ENCODE measurements around the gene IGSF9B.

- TF ChIP-seq CTCF (IDR thresholded peaks at IDR 0.05 in 2 of 3, conservative IDR thresholded peaks at IDR 0.05 in 1 of 3; ENCODE audit: control insufficient read depth in 2 of 3, extremely low read depth in 1 of 3, insufficient read depth in 1 of 3, low read depth in 3 of 3, low read length in 3 of 3): no peak
- no peak for TF ChIP-seq REST (IDR thresholded peaks at IDR 0.05; ENCODE audit: low read depth, low read length)
- no peak for TF ChIP-seq MXI1 (IDR thresholded peaks at IDR 0.05; ENCODE audit: low read depth, low read length)
- TF ChIP-seq CEBPB (IDR thresholded peaks at IDR 0.05; ENCODE audit: borderline replicate concordance in 1 of 2, low read depth in 2 of 2, low read length in 2 of 2): no peak
- no peak for TF ChIP-seq GABPA (IDR thresholded peaks at IDR 0.05; ENCODE audit: low read depth)
- TF ChIP-seq BCL11A (IDR thresholded peaks at IDR 0.05; ENCODE audit: low read depth, low read length): no peak
- no peak for TF ChIP-seq BMI1 (IDR thresholded peaks at IDR 0.05; ENCODE audit: borderline replicate concordance)
- no peak for TF ChIP-seq ZNF274 (IDR thresholded peaks at IDR 0.05; ENCODE audit: insufficient read depth, insufficient read length)
- TF ChIP-seq PBX3 (IDR thresholded peaks at IDR 0.05; ENCODE audit: insufficient replicate concordance, low read depth, low read length): no peak
- TF ChIP-seq NFXL1 (IDR thresholded peaks at IDR 0.05; ENCODE audit: borderline replicate concordance): no peak
- no peak for TF ChIP-seq EED (IDR thresholded peaks at IDR 0.05; ENCODE audit: low read depth)
These were observed 22.0 kb upstream of the IGSF9B start for GRCh38 chr11:133978794-133979193.
